Endothelial cell of umbilical vein (primary cell): ENCODE measurements around the gene RFPL1. TPM values are rescaled to one million over a fixed set of nuclear protein-coding genes. Genes with fewer than 3 reads are reported as not detected.

Experiments used
- BruUV-seq: library from RNA; stranded (reverse); fragments of 400-500 nt; replicated peaks from 2 replicates; lab custom pipeline; 2021; lab: Mats Ljungman, UMichigan
- CTCF ChIA-PET: fragments of 300-600, 350-600 bp; sonication (Branson Sonifier 250); formaldehyde crosslinking; loops from one replicate; lab custom pipeline; 2021; ENCODE audit warnings: antibody characterized with exemption, inconsistent platforms; lab: Charles Lee
- POLR2A ChIA-PET: fragments of 300-600, 350-600 bp; sonication (Branson Sonifier 250); formaldehyde crosslinking; loops from one replicate; lab custom pipeline; 2021; ENCODE audit warnings: antibody characterized with exemption, inconsistent platforms; lab: Charles Lee
- DNase-seq: peaks from one replicate; pipeline ENCODE4 v3.0.0-alpha.2; 2011; ENCODE audit warnings: low read depth, low spot score
- FAIRE-seq: peaks from 2 replicates; lab custom pipeline; 2011; peaks lifted over from hg19 to GRCh38; lab: Jason Lieb, UNC
- H2AFZ ChIP-seq: 2 replicates; pipeline ENCODE4 v1.6.0; 2012; ENCODE audit warnings: low read depth, low read length, control low read depth, inconsistent platforms
- H3K27ac ChIP-seq: 2 replicates; pipeline ENCODE4 v1.5.1; 2011; ENCODE audit warnings: low read depth, mild to moderate bottlenecking, control low read depth, low read length, moderate library complexity; ENCODE audit not compliant: insufficient read depth
- H3K27me3 ChIP-seq, 2 experiments: 2 replicates each; pipeline versions ENCODE4 v1.6.0 to v1.6.1; 2011; ENCODE audit warnings: low read length in 2 of 2, mixed read lengths in 1 of 2; ENCODE audit not compliant: control insufficient read depth in 2 of 2, insufficient read depth in 2 of 2
- H3K36me3 ChIP-seq, 2 experiments: 2 replicates in 1 of 2; 3 replicates in 1 of 2; pipeline ENCODE4 v1.5.1; 2011; ENCODE audit warnings: low read length in 2 of 2, mild to moderate bottlenecking in 1 of 2, moderate library complexity in 1 of 2; ENCODE audit not compliant: control insufficient read depth in 2 of 2, insufficient read depth in 2 of 2; ENCODE audit errors: extremely low read depth in 1 of 2
- H3K4me1 ChIP-seq: 3 replicates; pipeline ENCODE4 v1.5.1; 2011; ENCODE audit warnings: mild to moderate bottlenecking, low read length; ENCODE audit not compliant: control insufficient read depth, insufficient read depth; ENCODE audit errors: extremely low read depth
- H3K4me2 ChIP-seq: 2 replicates; pipeline ENCODE4 v1.6.1; 2011; ENCODE audit warnings: low read length, control low read depth, mixed read lengths; ENCODE audit not compliant: insufficient read depth
- H3K4me3 ChIP-seq, 3 experiments: fragments of 200-600 bp in 1 of 3; sonication (generic), shearing (Covaris generic) in 1 of 3; replicated peaks in 1 of 3; 2 replicates each; pipeline ENCODE4 v1.5.1; 2011 to 2016; ENCODE audit warnings: control low read depth in 3 of 3, low read length in 3 of 3, mild to moderate bottlenecking in 2 of 3, inconsistent platforms in 1 of 3, low read depth in 1 of 3, moderate library complexity in 1 of 3; ENCODE audit not compliant: insufficient read depth in 1 of 3
- H3K79me2 ChIP-seq: 2 replicates; pipeline ENCODE4 v1.6.0; 2012; ENCODE audit warnings: low read length, inconsistent platforms; ENCODE audit not compliant: control insufficient read depth, insufficient read depth
- H3K9ac ChIP-seq: replicated peaks from 2 replicates; pipeline ENCODE3; 2011; ENCODE audit warnings: low read length, control low read depth; ENCODE audit not compliant: insufficient read depth; ENCODE audit errors: extremely low read depth
- H3K9me1 ChIP-seq: replicated peaks from 3 replicates; pipeline ENCODE4 v1.6.0; 2011; ENCODE audit warnings: mild to moderate bottlenecking, low read length; ENCODE audit not compliant: control insufficient read depth, insufficient read depth; ENCODE audit errors: extremely low read depth
- H3K9me3 ChIP-seq: replicated peaks from 2 replicates; pipeline ENCODE4 v1.5.1; 2012; ENCODE audit warnings: low read length, inconsistent platforms; ENCODE audit not compliant: control insufficient read depth, insufficient read depth
- H4K20me1 ChIP-seq: replicated peaks from 2 replicates; pipeline ENCODE3; 2011; ENCODE audit warnings: mild to moderate bottlenecking, low read length; ENCODE audit not compliant: control insufficient read depth, insufficient read depth; ENCODE audit errors: extremely low read depth
- EZH2 ChIP-seq: IDR thresholded peaks from 2 replicates; pipeline ENCODE4 v1.6.1; 2012; ENCODE audit warnings: borderline replicate concordance, low read depth, mild to moderate bottlenecking, moderate library complexity, low read length, inconsistent platforms; ENCODE audit not compliant: severe bottlenecking
- FOS ChIP-seq: IDR thresholded peaks from 2 replicates; pipeline ENCODE4 v1.6.1; 2011; ENCODE audit warnings: mild to moderate bottlenecking, low read length, moderate library complexity, borderline replicate concordance; ENCODE audit not compliant: insufficient read depth
- GATA2 ChIP-seq: IDR thresholded peaks from 2 replicates; pipeline ENCODE4 v1.7.0; 2011; ENCODE audit warnings: low read depth, mild to moderate bottlenecking, moderate library complexity, mixed read lengths, low read length; ENCODE audit not compliant: insufficient read length, insufficient read depth
- JUN ChIP-seq: IDR thresholded peaks from 2 replicates; pipeline ENCODE4 v1.6.1; 2011; ENCODE audit warnings: borderline replicate concordance, low read depth; ENCODE audit not compliant: insufficient read length, insufficient read depth
- MYC ChIP-seq: IDR thresholded peaks from one replicate; pipeline ENCODE4 v1.6.1; 2011; ENCODE audit warnings: mild to moderate bottlenecking, low read depth, low read length
- POLR2A ChIP-seq: IDR thresholded peaks from 2 replicates; pipeline ENCODE4 v1.6.1; 2012; ENCODE audit warnings: low read depth, mild to moderate bottlenecking, control low read depth, low read length
- POLR2AphosphoS5 ChIP-seq: IDR thresholded peaks from 2 replicates; pipeline ENCODE4 v1.6.1; 2012; ENCODE audit warnings: low read depth, mild to moderate bottlenecking, control low read depth, low read length, moderate library complexity; ENCODE audit not compliant: insufficient read depth
- dilution Hi-C: fragments of 300-500 bp; cut with MboI; formaldehyde crosslinking; loops from one replicate; pipeline ENCODE4 v1.15.0; 2019; ENCODE audit warnings: low sequenced_read_pairs; ENCODE audit not compliant: extremely low pct_ligation_motif_present
- intact Hi-C: fragments of 100-400 bp; cut with micrococcal nuclease; formaldehyde crosslinking; loops from one replicate; pipeline ENCODE4 v1.10.0; 2022
- polyA plus RNA-seq, 4 experiments: library from polyadenylated mRNA; depleted of rRNA in 3 of 4; stranded (reverse) in 3 of 4; unstranded in 1 of 4; fragments of >200 nt; gene quantifications; 2 replicates each; pipeline versions ENCODE4 v1.2.1 to v1.2.3, GENCODE V29; 2011 to 2012; ENCODE audit warnings: missing spikeins in 1 of 4
- total RNA-seq: library from RNA; stranded (reverse); gene quantifications from 2 replicates; pipeline ENCODE4 v1.2.3, GENCODE V29; 2021
- TF ChIP-seq, protein P1 (sequence below), 2 donors: IDR thresholded peaks; 1 replicate in 1 of 2; 2 replicates in 1 of 2; pipeline ENCODE4 v1.5.1; 2011; ENCODE audit warnings: low read length in 2 of 2, mild to moderate bottlenecking in 2 of 2, moderate library complexity in 2 of 2, control low read depth in 1 of 2, inconsistent platforms in 1 of 2, low read depth in 1 of 2; ENCODE audit not compliant: insufficient read depth in 1 of 2; ENCODE audit errors: extremely low read depth in 1 of 2
- TF ChIP-seq, protein P2 (sequence below): IDR thresholded peaks from 2 replicates; pipeline ENCODE4 v1.6.1; 2011; ENCODE audit not compliant: insufficient read depth, insufficient read length

RFPL1 gene
- total and polyA plus RNA-seq, 2 donors (not counting 3 experiments of a cell fraction or from before 2014, with no cell fraction given): not detected

DNA sequence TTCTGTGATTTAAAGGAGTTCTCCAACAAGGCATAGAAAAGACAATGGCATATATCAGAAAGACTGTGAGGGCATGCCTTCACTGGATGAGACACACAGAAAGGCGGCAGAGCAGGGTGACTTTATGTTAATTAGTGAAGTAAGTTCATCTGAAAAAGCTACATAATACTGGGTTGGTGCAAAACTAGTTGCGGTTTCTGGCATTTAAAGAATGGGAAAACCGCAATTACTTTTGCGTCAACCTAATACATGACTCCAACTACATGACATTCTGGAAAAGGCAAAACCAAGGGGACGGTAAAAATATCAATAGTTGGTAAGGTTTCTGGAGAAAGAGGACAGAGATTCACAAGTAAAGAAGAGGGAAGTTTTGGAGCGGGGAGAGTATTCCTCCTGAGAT, 5.1 kb downstream of the RFPL1 start:
- H3K9ac ChIP-seq: no peak overlapping the region
- H3K4me3 ChIP-seq: no peak overlapping the region
- FAIRE-seq (no peak), DNase-seq (no peak)
- H3K9me1 ChIP-seq: no peaks in the 10 kb centered on the region
- dilution Hi-C loops: no loop called here
- no peaks in the 10 kb centered on the region for H4K20me1 ChIP-seq
- no peak overlapping the region for H3K4me2 ChIP-seq
- H3K36me3 ChIP-seq: no peaks in the 10 kb centered on the region
- intact Hi-C loops: no loop called here
- no peak overlapping the region for H2AFZ ChIP-seq
- H3K27ac ChIP-seq: no peak overlapping the region
- CTCF ChIA-PET: interaction anchor here (0.6 to 1.5 kb wide), 2 partner anchors 28 to 60 kb away, joined by 3 read pairs; no protein-coding TSS in a partner anchor
- BruUV-seq: no TSS peak
- H3K79me2 ChIP-seq: no peaks in the 10 kb centered on the region
- TF ChIP-seq, protein P1, sequence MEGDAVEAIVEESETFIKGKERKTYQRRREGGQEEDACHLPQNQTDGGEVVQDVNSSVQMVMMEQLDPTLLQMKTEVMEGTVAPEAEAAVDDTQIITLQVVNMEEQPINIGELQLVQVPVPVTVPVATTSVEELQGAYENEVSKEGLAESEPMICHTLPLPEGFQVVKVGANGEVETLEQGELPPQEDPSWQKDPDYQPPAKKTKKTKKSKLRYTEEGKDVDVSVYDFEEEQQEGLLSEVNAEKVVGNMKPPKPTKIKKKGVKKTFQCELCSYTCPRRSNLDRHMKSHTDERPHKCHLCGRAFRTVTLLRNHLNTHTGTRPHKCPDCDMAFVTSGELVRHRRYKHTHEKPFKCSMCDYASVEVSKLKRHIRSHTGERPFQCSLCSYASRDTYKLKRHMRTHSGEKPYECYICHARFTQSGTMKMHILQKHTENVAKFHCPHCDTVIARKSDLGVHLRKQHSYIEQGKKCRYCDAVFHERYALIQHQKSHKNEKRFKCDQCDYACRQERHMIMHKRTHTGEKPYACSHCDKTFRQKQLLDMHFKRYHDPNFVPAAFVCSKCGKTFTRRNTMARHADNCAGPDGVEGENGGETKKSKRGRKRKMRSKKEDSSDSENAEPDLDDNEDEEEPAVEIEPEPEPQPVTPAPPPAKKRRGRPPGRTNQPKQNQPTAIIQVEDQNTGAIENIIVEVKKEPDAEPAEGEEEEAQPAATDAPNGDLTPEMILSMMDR (IDR thresholded peaks at IDR 0.05; ENCODE audit: extremely low read depth in 1 of 2, insufficient read depth in 1 of 2, low read depth in 1 of 2, low read length in 2 of 2): no peak
- TF ChIP-seq GATA2 (no peak), MYC (no peak), JUN (no peak), POLR2AphosphoS5 (no peak), FOS (no peak), POLR2A (no peak), EZH2 (no peak)
- TF ChIP-seq, protein P2, sequence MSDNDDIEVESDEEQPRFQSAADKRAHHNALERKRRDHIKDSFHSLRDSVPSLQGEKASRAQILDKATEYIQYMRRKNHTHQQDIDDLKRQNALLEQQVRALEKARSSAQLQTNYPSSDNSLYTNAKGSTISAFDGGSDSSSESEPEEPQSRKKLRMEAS: no peak
- POLR2A ChIA-PET: no interaction called here
- no peaks in the 10 kb centered on the region for H3K9me3 ChIP-seq
- H3K27me3 ChIP-seq: no peaks in the 10 kb centered on the region
- no peaks in the 10 kb centered on the region for H3K4me1 ChIP-seq
